Ovary (tissue), 3 donors: ENCODE results near the gene FUT2.

Source experiments
- EP300 ChIP-seq: sonication (generic); formaldehyde crosslinking; IDR thresholded peaks from one replicate; pipeline ENCODE4 v1.6.1; 2017; ENCODE audit warnings: antibody characterized with exemption
- POLR2A ChIP-seq: fragments of 450-650 bp; IDR thresholded peaks from one replicate; pipeline ENCODE4 v1.6.1; 2017; ENCODE audit warnings: antibody characterized with exemption, mild to moderate bottlenecking, moderate library complexity
- TF ChIP-seq, protein P1 (sequence below), 3 donors: fragments of 450-650 bp in 2 of 3; fragments of 200-600 bp in 1 of 3; IDR thresholded peaks; one replicate each; pipeline versions ENCODE4 v1.5.1 to v1.8.0; 2016 to 2022; ENCODE audit warnings: antibody characterized with exemption in 3 of 3, mild to moderate bottlenecking in 1 of 3
- donor health status: DM: no; HTN: no; CAD: no.

- TF ChIP-seq, protein P1, sequence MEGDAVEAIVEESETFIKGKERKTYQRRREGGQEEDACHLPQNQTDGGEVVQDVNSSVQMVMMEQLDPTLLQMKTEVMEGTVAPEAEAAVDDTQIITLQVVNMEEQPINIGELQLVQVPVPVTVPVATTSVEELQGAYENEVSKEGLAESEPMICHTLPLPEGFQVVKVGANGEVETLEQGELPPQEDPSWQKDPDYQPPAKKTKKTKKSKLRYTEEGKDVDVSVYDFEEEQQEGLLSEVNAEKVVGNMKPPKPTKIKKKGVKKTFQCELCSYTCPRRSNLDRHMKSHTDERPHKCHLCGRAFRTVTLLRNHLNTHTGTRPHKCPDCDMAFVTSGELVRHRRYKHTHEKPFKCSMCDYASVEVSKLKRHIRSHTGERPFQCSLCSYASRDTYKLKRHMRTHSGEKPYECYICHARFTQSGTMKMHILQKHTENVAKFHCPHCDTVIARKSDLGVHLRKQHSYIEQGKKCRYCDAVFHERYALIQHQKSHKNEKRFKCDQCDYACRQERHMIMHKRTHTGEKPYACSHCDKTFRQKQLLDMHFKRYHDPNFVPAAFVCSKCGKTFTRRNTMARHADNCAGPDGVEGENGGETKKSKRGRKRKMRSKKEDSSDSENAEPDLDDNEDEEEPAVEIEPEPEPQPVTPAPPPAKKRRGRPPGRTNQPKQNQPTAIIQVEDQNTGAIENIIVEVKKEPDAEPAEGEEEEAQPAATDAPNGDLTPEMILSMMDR (IDR thresholded peaks at IDR 0.05): no peak
- TF ChIP-seq POLR2A (no peak), EP300 (no peak)
Measured at GRCh38 chr19:48742096-48742495, 46.3 kb downstream of the FUT2 start.
